NOMO-1 treated with dmso at 0.1 percent for 144 hours (cell line): Measurements from ENCODE around the gene SH3BP5L.

Source experiments
- DNase-seq: peaks from one replicate; lab custom pipeline; 2025; ENCODE audit not compliant: unreplicated experiment; lab: John Stamatoyannopoulos, UW

SH3BP5L gene

GRCh38 chr1:248825909-248826760, at the start of gene SH3BP5L:
TSS of gene SH3BP5L (minus strand) at chr1:248825915. CDS start at chr1:248824935, 980 bp downstream.
- peak; percentile 95 for DNase-seq

DNA sequence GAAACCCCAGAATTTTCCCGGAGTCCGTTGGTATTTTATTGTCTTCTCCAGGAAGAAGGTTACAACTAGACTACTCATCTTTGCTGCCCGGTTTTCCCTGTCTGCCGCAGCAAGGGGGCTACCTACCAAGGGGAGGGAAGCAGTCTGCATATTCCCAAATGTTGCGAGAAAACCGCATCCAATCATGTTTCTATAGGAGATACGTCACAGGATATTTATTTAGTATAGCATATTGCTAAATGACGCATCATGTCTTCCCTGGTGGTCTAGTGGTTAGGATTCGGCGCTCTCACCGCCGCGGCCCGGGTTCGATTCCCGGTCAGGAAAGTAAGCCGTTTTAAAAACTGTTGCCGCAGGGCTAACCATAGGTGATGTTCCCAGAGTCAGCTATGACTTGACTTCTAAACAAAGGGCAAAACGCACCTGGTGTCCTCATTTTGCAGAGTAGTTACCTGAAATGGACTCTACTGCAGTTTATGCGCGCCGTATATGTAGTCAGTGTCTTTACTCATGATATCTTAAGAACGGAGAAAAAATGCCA, 48.3 kb upstream of the SH3BP5L start:
- DNase-seq: peak; percentile 82

DNA sequence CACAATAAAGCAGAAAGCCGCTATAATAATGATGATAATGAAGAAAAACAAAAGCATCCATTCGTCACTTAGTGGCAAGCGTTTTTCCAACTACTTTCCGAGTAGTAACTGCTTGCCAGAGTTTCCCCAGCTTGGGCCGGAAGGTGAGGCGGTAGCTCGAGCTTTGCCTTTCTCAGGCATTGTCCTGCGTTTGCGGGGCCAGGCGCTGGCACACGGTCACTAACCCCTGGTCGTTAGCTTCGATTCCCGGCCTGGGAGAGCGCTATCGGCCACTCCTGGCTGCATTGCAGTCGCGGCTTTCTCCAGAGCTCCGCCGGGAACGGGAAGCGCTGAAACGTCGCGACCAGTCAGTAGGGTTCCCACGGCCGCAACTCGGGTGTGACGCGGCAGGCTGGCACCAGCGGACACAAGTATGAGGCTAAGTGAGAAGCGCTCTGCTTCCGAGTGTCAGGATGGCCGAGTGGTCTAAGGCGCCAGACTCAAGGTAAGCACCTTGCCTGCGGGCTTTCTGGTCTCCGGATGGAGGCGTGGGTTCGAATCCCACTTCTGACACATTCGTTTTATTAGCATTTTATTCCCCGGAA, 47.8 kb upstream of the SH3BP5L start:
- DNase-seq: peak; percentile 90

DNA sequence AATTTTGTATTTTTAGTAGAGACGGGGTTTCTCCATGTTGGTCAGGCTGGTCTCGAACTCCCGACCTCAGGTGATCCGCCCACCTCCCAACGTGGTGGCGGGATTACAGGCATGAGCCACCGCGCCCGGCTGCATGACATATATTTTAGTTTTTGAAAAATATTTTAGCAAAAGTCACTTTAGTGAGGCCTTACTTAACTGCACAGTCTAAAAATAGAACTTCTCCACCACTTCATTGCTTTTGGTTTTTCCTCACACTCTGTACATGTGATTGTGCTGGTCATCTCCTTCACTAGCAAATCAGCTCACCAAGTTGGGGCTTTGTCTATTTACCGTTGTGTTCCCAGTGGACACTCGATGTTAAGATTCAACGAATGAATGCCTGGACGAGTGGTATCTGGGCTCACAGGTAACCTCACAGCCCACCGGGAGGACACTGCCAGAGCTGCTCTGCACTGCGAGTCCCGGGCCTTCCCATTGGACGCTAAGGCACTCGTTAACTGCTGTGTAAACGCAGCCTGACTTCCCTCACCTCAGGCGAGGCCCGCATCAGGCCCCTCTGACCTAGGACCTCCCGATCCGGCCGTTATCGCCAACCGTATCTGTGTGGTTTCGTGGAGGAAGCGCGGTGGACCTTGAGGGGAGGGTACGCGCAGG, 47.2 kb upstream of the SH3BP5L start:
- peak; percentile 61 for DNase-seq

GRCh38 chr1:248871837-248872401, 46.2 kb upstream of the SH3BP5L start:
- no peak for DNase-seq

- DNase-seq: peak; percentile 64
Measured at GRCh38 chr1:248862998-248863881, 37.5 kb upstream of the SH3BP5L start.

GRCh38 chr1:248862695-248862997, 36.9 kb upstream of the SH3BP5L start:
- peak; percentile 28 for DNase-seq

- no peak for DNase-seq
Measured at GRCh38 chr1:248861616-248862015, 35.9 kb upstream of the SH3BP5L start.

DNA sequence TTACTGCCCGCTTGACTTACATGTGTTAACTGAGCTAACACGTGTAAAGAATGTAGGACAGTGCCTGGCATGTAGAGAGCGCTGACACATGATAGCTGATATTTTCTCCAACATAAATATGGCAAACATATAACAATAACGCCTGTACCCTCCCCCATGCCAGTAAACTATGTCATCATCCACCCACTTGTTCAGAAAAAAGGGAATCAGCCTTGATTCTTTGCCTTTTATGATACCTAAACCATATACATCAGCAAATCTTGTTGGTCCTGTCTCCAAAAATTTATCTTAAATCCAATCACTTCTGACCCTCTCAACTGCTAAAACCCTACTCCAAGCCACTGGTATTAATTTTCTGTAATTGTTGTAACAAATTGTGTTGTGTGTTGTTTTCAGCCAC, 34.3 kb upstream of the SH3BP5L start:
- DNase-seq: no peak

GRCh38 chr1:248858891-248859889, 33.5 kb upstream of the SH3BP5L start, which contains the start of gene ZNF692:
TSS of gene ZNF692 (minus strand) at chr1:248859085. CDS start at chr1:248858309, 776 bp downstream.
- DNase-seq: peak; percentile 93

DNA sequence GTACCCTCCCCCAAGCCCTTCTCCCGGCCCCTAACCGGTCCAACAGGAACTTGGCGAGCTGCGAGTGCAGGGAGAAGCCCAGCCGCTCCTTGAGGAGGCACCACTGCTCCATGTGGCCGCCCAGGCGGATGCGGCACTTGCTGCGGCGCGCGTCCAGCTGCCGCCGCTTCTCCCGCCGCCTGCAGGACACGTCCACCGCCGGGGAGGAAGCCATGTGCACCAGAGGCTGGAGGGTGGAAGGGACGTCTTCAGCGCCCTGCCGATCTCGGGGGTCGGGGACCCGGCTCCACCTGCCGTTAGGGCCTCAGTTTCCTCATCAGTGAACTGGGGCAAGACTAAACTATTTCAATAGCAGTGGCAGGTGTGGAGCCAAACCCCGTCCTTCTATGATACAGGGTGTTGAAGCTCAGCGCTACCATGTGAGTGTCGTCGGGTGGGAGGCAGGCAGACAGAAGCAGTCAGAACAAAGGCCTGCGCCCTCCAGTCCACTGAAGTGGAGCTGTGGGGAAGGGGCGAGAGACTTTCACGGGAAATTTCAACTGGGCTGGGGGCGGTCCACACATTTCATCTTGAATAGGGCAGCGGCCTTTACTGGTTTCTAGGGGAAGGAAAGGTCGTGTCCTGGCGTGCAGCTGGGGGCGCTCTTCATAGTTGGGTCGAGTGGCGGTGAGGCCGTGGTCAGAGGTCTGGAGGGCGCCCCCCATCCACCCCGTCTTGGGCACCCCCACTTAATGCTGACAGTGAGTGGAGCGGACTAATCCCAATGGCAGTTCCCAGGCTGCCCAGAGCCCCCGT, 32.6 kb upstream of the SH3BP5L start:
- DNase-seq: peak; percentile 72

DNA sequence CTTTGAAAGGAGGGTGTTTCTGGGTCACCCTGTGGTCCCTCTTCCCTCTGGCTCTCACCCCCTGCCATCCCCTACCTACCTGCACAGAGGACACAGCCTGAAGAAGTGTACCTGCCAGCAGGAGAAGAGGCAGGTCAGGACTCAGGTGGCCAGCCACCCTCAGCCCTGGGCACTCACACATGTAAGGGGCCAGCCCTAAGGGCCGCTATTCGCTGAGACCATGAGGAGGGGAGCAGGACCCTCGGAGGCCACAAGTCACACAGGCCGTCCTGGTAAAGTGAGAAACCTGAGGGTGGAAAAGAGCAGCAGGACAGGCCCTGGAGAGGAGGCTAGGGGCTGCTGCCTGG, 32.0 kb upstream of the SH3BP5L start:
- DNase-seq: no peak

DNA sequence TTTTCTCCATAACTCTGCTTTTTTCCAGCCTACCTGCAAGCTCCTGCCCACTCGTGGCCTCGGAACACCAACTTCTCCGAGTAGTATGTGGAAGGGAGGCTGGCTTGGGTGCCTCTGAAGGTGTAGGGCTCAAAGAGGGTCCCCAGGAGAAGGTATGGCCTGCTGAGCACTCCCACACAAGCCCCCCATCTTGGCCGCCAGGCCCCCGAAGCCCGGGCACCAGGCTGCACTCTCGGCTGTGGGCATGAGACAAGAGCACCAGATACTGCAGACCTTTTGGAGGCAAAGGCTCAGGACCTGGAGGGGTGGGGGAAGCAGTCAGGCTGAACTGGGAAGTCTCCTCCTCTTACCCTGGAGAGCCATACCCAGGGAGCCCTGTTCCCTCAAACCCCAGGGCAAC, 31.5 kb upstream of the SH3BP5L start:
- DNase-seq: no peak

DNA sequence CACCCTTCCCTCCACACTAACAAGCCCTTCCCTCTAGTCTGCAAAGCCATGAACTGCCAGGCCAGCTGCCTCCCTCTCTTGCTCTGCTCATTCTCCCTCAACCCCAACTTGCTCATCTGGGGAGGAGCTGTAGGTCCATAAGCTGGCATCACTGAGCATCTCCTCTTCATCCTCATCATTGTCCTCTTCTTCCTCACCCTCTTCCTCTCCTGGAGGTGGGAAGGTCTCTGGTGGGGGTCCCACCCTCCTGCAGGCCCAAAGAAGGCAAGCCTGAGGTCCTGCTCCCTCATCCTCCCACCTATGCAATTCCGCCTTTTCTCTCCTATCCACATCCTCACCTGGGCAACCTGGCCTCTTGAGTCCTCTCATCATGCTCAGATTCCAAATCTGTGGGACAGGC, 30.5 kb upstream of the SH3BP5L start:
- no peak for DNase-seq

GRCh38 chr1:248855580-248855979, 29.9 kb upstream of the SH3BP5L start:
- no peak for DNase-seq

DNA sequence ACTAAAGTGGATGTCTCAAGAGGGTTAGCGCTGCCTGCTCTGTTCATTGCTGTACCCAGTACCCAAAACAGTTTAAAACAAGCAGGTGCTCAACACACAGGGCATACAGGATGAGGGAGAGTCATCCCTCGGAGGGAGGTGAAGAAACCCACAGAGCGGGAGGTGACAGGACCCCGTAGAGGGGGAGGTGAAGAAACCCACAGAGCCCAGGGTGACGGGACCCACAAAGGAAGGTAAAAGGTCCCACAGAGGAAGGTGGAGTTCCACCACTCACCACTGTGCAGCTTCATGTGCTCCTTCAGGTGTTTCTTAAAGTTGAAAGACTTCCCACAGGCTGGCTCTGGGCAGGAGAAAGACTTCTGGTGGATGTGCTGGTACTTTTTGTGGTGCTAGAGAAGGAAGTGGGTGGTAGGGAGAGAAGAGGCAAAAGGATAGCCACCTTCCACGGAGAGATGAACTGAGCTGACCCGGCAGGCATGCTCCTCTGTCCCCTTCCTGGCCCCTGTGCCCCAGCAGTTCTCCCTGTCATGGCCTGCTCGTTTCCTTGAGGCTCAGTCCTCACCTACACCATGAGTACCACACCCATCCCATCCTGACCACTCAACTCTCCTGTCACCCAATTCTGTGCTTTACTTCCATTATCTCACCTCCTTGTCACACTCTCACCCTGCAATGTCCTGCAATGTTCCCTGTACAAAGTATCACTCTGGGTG, 28.1 kb upstream of the SH3BP5L start:
- no peak for DNase-seq

DNA sequence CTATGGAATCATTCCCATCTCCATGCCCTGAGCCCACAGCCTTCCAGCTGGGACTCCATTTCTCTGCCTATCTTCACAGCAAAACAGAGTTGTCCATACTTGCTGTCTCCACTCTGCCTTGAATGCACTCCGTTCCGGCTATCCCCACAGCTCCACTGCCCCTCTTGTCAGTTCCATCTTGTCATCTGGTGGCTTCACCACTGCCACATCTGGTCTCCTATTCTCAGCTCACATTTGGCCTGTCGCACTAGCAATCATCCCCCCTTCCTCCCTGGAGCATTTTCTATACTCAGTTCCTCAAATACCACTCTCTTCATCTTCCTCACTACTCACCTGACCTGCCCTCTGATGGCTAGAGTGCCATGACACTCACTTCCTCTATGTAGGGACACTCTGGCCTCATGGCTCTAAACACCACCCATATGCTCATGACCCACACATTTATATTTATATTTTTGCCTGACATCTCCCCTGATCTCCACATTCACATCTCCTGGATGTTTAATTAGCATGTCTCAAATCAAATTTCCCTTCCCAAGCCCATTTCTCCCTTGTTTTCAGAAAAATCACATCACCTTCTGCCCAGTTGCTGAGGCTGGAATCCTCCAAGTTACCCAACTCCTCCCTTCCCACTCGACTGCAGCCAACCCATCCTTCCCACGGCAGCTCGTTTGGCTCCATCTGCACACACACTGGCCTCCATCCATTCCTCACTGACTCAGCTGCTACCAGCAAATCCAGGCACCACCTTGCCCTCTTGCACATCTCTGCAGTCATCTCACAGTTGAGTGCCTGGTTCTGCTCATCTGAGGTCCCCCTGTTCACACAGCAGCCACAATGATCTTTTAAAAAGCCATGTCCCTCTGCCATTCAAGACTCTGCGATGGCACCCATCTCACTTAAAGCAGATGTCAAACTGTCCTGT, 27.0 kb upstream of the SH3BP5L start:
- DNase-seq: no peak
